Fibroblast of the aortic adventitia (primary cell): Measurements from ENCODE around the gene REV3L. TPM values are rescaled to one million over a fixed set of nuclear protein-coding genes. Genes with fewer than 3 reads are reported as not detected.
"Not testable (repeated sequence)": the region's sequence is repeated elsewhere in the genome, so short reads cannot be mapped to it uniquely, and the experiment has no call there.

Source experiments
- DNase-seq: peaks from one replicate; pipeline ENCODE4 v3.0.0-alpha.2; 2010; ENCODE audit warnings: low read depth
- H3K4me3 ChIP-seq: 2 replicates; pipeline ENCODE4 v1.5.1; 2011; ENCODE audit warnings: low read depth, mild to moderate bottlenecking, control low read depth, low read length, moderate library complexity
- total RNA-seq: library from RNA; depleted of rRNA; stranded (reverse); fragments of >200 nt; gene quantifications from 2 replicates; pipeline ENCODE4 v1.2.3, GENCODE V29; 2012; ENCODE audit warnings: low replicate concordance
- TF ChIP-seq, protein P1 (sequence below): IDR thresholded peaks from 2 replicates; pipeline ENCODE4 v1.5.1; 2011; ENCODE audit warnings: mild to moderate bottlenecking, low read length, control low read depth, inconsistent platforms; ENCODE audit not compliant: insufficient read depth

The REV3L gene
- total RNA-seq, 1 donor: 77.4 TPM

GRCh38 chr6:111297776-111298175 is 185.2 kb downstream of the REV3L start:
- no peak overlapping the region for H3K4me3 ChIP-seq
- DNase-seq: no peak
- TF ChIP-seq, protein P1, sequence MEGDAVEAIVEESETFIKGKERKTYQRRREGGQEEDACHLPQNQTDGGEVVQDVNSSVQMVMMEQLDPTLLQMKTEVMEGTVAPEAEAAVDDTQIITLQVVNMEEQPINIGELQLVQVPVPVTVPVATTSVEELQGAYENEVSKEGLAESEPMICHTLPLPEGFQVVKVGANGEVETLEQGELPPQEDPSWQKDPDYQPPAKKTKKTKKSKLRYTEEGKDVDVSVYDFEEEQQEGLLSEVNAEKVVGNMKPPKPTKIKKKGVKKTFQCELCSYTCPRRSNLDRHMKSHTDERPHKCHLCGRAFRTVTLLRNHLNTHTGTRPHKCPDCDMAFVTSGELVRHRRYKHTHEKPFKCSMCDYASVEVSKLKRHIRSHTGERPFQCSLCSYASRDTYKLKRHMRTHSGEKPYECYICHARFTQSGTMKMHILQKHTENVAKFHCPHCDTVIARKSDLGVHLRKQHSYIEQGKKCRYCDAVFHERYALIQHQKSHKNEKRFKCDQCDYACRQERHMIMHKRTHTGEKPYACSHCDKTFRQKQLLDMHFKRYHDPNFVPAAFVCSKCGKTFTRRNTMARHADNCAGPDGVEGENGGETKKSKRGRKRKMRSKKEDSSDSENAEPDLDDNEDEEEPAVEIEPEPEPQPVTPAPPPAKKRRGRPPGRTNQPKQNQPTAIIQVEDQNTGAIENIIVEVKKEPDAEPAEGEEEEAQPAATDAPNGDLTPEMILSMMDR: no peak

DNA sequence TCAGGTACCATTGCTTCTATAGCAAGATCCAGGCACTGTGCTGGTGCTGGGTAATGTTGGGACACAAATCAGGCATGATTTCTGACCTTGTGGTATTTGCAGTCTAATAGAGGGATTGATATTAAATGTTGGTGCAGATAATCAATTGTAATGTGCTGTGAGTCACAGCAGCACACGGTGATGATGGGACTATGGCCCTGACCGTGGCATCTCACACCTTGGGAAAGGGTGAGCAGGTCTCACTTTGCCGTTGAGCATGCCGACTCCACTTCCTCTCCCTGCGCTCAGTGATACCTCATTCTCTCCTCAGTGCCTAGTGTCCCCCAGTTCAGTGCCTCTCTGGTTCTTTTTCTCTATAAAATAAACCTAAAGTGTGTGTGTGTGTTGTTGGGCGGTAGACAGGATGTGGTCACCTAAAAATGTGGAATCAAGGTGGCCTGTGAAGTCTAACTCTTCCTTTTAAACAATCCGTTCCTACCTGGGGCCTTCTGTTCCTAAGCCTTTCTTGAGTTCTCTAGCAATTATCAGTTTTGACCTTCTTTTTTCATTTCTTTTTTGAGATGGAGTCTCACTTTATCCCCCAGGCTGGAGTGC is 188.5 kb downstream of the REV3L start:
- H3K4me3 ChIP-seq: no peak overlapping the region
- DNase-seq: no peak
- TF ChIP-seq, protein P1: no peak

DNA sequence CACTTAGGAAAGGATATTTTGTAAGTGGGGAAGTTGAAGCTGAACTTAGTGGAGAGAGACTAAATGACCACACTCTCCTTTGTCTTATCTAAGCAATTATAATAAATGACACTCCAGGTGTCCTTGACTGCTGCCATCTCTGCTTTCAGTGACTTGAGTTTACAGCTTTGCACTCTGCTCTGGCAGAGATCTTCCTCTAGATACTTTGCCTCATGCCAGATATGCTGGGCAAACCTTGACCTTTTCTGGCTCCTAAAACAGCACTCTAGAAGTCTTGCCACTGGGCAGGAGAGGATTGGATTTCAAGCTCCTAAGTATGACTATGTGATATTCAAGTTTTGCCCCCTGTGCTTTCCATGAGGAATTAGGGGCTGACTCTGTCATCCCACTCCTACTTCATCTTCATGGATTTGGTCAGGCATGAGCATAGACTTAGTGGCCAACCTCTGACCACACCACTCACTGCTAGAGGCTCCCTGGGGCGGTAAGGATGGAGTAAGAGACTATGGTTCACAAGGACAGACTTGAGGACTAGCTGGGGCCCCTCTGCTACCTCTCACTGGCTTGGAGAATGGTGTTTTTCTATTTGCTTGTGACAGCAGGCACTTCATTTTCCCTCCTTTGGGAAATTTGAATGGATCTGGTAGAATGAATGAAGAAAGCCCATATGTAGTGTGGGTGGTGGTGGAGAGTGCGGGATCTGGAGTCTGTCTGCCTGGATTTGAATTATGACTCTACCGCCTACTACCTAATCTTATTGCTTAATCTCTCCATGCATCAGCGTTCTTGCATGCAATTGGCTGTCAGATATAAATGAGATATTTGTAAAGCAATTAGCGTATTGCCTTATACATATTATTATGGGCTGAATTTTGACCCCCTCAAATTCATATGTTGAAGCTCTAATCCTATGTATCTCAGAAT is 191.4 kb downstream of the REV3L start:
- no peak for DNase-seq
- H3K4me3 ChIP-seq: no peak overlapping the region
- TF ChIP-seq, protein P1: no peak

GRCh38 chr6:111290689-111291335 is 192.2 kb downstream of the REV3L start:
- not testable (repeated sequence) for H3K4me3 ChIP-seq
- DNase-seq: peak; percentile 30

- DNase-seq, H3K4me3 ChIP-seq: not testable (repeated sequence)
Observed at GRCh38 chr6:111284356-111284755, 198.7 kb downstream of the REV3L start.

- DNase-seq: no peak
- H3K4me3 ChIP-seq: no peak overlapping the region
- TF ChIP-seq, protein P1: no peak
Observed at GRCh38 chr6:111283707-111284106, 199.3 kb downstream of the REV3L start.

- TF ChIP-seq, protein P1: no peak
- no peak for DNase-seq
- no peak overlapping the region for H3K4me3 ChIP-seq
Observed at GRCh38 chr6:111282515-111282914, 200.5 kb downstream of the REV3L start.
